ENCODE data around the gene TLR6. TPM values are rescaled to one million over a fixed set of nuclear protein-coding genes. Genes with fewer than 3 reads are reported as not detected.
A peak's percentile ranks its signal among the peaks of the same experiment; 100 is the strongest.

Gene TLR6
- total and polyA plus RNA-seq, 2 experiments from 2014 or later = 0.24 to 1.1 TPM

DNA sequence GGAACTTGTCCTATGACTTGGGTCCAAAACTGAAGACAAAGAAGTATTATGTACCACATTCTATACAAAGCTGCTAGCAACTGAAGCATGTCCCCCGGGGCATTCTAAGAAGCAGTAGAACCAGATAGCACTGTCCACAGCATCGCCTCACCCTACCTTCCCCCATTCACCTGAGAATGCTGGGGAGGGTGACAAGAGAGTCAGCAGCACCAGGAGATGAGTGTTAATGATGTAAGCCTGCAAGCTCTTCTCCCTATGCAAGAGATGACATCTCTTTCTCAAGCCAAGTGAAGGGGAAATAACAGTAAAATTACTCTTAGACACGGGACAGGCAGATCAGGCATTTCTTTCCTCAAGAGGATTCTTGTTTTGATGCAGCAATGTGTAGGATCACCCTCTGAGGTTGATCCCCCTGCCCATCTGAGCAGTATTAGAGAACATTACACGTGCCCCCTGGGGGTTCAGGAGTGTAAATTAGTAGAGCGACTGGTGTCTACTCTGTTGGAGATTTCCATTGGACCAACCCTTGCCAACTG is 38.1 kb downstream of the TLR6 start:
- Histone ChIP-seq H3K9me2 (replicated peaks; ENCODE audit: insufficient read depth) (no peaks in the 10 kb centered on the region), H3K9me3 (ENCODE audit: low read depth) (no peaks in the 10 kb centered on the region), H4K20me1 (ENCODE audit: insufficient read depth, poor library complexity, severe bottlenecking) (no peaks in the 10 kb centered on the region), H3K36me3 (replicated peaks; ENCODE audit: insufficient read depth, low read depth) (no peaks in the 10 kb centered on the region), H3K4me2 (no peak overlapping the region), H3K27me3 (no peaks in the 10 kb centered on the region), H2AFZ (no peak overlapping the region), H3K4me3 (no peak overlapping the region), H3K79me2 (no peaks in the 10 kb centered on the region), H3K27ac (no peak overlapping the region), H3K4me1 (ENCODE audit: insufficient read depth) (no peaks in the 10 kb centered on the region)
- peak; percentile 9 for DNase-seq (ENCODE audit: low spot score)
- 78% methylated on average over 5 of the region's 5 CpGs for WGBS (ENCODE audit: low lambda C conversion rate, missing lambda C conversion rate)
- TF ChIP-seq EZH2 (IDR thresholded peaks at IDR 0.05; ENCODE audit: borderline replicate concordance) (no peak), EZH2phosphoT487 (IDR thresholded peaks at IDR 0.05; ENCODE audit: low read depth, severe bottlenecking, unreplicated experiment) (no peak)
- TF ChIP-seq, protein P1, sequence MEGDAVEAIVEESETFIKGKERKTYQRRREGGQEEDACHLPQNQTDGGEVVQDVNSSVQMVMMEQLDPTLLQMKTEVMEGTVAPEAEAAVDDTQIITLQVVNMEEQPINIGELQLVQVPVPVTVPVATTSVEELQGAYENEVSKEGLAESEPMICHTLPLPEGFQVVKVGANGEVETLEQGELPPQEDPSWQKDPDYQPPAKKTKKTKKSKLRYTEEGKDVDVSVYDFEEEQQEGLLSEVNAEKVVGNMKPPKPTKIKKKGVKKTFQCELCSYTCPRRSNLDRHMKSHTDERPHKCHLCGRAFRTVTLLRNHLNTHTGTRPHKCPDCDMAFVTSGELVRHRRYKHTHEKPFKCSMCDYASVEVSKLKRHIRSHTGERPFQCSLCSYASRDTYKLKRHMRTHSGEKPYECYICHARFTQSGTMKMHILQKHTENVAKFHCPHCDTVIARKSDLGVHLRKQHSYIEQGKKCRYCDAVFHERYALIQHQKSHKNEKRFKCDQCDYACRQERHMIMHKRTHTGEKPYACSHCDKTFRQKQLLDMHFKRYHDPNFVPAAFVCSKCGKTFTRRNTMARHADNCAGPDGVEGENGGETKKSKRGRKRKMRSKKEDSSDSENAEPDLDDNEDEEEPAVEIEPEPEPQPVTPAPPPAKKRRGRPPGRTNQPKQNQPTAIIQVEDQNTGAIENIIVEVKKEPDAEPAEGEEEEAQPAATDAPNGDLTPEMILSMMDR (IDR thresholded peaks at IDR 0.05; ENCODE audit: poor library complexity) = no peak

DNA sequence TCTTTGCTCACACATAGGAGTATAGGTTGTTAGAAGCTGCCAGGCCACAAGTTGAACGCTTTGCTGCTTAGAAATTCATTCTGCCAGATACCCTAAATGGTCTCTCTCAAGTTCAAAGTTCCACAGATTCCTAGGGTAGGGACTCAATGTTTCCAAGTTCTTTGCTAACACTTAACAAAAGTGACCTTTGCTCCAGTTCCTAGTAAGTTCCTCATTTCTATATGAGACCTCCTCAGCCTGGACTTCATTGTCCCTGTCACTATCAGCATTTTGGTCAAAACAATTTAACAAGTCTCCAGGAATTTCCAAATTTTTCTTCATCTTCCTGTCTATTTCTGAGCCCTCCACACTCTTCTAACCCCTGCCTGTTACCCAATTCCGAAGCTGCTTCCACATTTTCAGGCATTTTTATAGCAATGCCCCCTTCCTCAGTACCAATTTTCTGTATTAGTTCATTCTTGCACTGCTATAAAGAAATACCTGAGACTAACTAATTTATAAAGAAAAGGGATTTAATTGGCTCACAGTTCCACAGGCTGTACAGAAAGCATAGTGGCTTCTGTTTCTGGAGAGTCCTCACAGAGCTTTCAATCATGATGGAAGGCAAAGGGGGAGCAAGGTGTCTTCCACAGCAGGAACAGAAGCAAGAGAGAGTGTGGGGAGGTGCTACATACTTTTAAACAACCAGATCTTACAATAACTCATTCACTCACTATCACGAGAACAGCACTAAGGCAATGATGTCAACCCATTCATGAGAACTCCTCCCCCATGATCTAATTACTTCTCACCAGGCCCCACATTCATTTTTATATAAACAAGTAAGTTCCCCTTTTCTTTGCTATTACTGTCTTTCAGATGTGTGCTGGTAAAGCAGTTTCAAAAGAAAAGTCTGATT is 40.5 kb downstream of the TLR6 start:
- WGBS (ENCODE audit: low lambda C conversion rate, missing lambda C conversion rate) = 74% methylated on average over 3 of the region's 3 CpGs
- no peak overlapping the region for H3K4me3 ChIP-seq
- TF ChIP-seq EZH2phosphoT487 (IDR thresholded peaks at IDR 0.05; ENCODE audit: low read depth, severe bottlenecking, unreplicated experiment) = no peak
- TF ChIP-seq, protein P1 (IDR thresholded peaks at IDR 0.05; ENCODE audit: poor library complexity) = no peak
- no peak for TF ChIP-seq EZH2 (IDR thresholded peaks at IDR 0.05; ENCODE audit: borderline replicate concordance)
- H2AFZ ChIP-seq = no peak overlapping the region
- no peaks in the 10 kb centered on the region for H3K9me3 ChIP-seq (ENCODE audit: low read depth)
- no peaks in the 10 kb centered on the region for H3K27me3 ChIP-seq
- H3K27ac ChIP-seq = no peak overlapping the region
- no peaks in the 10 kb centered on the region for H3K36me3 ChIP-seq (replicated peaks; ENCODE audit: insufficient read depth, low read depth)
- no peaks in the 10 kb centered on the region for H3K79me2 ChIP-seq
- no peaks in the 10 kb centered on the region for H4K20me1 ChIP-seq (ENCODE audit: insufficient read depth, poor library complexity, severe bottlenecking)
- no peak for DNase-seq (ENCODE audit: low spot score)
- no peaks in the 10 kb centered on the region for H3K4me1 ChIP-seq (ENCODE audit: insufficient read depth)
- no peaks in the 10 kb centered on the region for H3K9me2 ChIP-seq (replicated peaks; ENCODE audit: insufficient read depth)
- no peak overlapping the region for H3K4me2 ChIP-seq

DNA sequence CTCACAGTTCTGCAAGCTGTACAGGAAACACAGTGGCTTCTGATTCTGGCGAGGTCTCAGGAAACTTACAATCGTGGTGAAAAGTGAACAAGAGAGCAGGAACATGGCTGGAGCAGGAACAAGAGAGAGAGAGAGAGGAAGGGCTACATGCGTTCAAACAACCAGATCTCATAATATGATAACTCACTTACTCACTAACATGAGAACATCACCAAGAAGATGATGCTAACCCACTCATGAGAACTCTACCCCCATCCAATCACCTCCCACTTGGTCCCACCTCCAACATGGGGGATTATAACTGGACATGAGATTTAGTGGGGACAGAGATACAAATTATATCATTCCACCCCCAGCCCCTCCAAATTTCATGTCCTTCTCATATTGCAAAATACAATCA is 42.2 kb downstream of the TLR6 start:
- H3K27ac ChIP-seq = no peak overlapping the region
- H3K4me3 ChIP-seq = no peak overlapping the region
- no peaks in the 10 kb centered on the region for H3K36me3 ChIP-seq (replicated peaks; ENCODE audit: insufficient read depth, low read depth)
- no peaks in the 10 kb centered on the region for H3K79me2 ChIP-seq
- H3K9me2 ChIP-seq (replicated peaks; ENCODE audit: insufficient read depth) = no peaks in the 10 kb centered on the region
- no peak overlapping the region for H2AFZ ChIP-seq
- no peaks in the 10 kb centered on the region for H3K27me3 ChIP-seq
- no peak for DNase-seq (ENCODE audit: low spot score)
- H3K4me2 ChIP-seq = no peak overlapping the region
- H3K9me3 ChIP-seq (ENCODE audit: low read depth) = no peaks in the 10 kb centered on the region
- no peaks in the 10 kb centered on the region for H3K4me1 ChIP-seq (ENCODE audit: insufficient read depth)
- no peaks in the 10 kb centered on the region for H4K20me1 ChIP-seq (ENCODE audit: insufficient read depth, poor library complexity, severe bottlenecking)
- no peak for TF ChIP-seq EZH2 (IDR thresholded peaks at IDR 0.05; ENCODE audit: borderline replicate concordance)
- TF ChIP-seq, protein P1 (IDR thresholded peaks at IDR 0.05; ENCODE audit: poor library complexity) = no peak
- no peak for TF ChIP-seq EZH2phosphoT487 (IDR thresholded peaks at IDR 0.05; ENCODE audit: low read depth, severe bottlenecking, unreplicated experiment)
- WGBS (ENCODE audit: low lambda C conversion rate, missing lambda C conversion rate) = 96% methylated on average over 3 of the region's 3 CpGs
